Right renal pelvis (tissue), 4 donors: ENCODE results near the gene POU5F2. TPM values are rescaled to one million over a fixed set of nuclear protein-coding genes. Genes with fewer than 3 reads are reported as not detected.

Experiments used
- DNase-seq, 4 donors: peaks; one replicate each; pipeline ENCODE4 v3.0.0-alpha.2; 2013; ENCODE audit warnings: low read depth in 4 of 4, low spot score in 3 of 4, missing footprints in 1 of 4
- polyA plus RNA-seq, 4 donors: library from polyadenylated mRNA; unstranded; fragments of 120-200 nt; gene quantifications; one replicate each; pipeline ENCODE4 v1.2.1, GENCODE V29; 2013; ENCODE audit not compliant: insufficient read length in 4 of 4

POU5F2 gene
- polyA plus RNA-seq, 4 donors = 0.03 to 0.05 (median 0.04) TPM; not detected in 1

GRCh38 chr5:93717162-93717561 is 24.2 kb downstream of the POU5F2 start:
- no peak for DNase-seq

GRCh38 chr5:93716453-93716852 is 24.9 kb downstream of the POU5F2 start:
- DNase-seq = no peak

GRCh38 chr5:93715761-93716160 is 25.6 kb downstream of the POU5F2 start:
- DNase-seq = no peak

- DNase-seq = no peak
Measured at GRCh38 chr5:93715327-93715726, 26.1 kb downstream of the POU5F2 start.

- no peak for DNase-seq
Measured at GRCh38 chr5:93708442-93708841, 33.0 kb downstream of the POU5F2 start.

- no peak for DNase-seq
Measured at GRCh38 chr5:93705896-93706295, 35.5 kb downstream of the POU5F2 start.

GRCh38 chr5:93704996-93705395 is 36.4 kb downstream of the POU5F2 start:
- DNase-seq = no peak

- no peak for DNase-seq
Measured at GRCh38 chr5:93691997-93692396, 49.4 kb downstream of the POU5F2 start.

Other genes starting within 250 kb of the POU5F2 start
- gene NR2F1-AS1, start 160.4 kb downstream of the POU5F2 start, polyA plus RNA-seq = 10 to 100 TPM; 54.4 to 61.5 (median 56.9) TPM
- gene NR2F1, start 158.4 kb downstream of the POU5F2 start, polyA plus RNA-seq = 100 to 1,000 TPM; 195 to 266 (median 239) TPM